DMS 273 (cell line): ENCODE data around the gene GPR62.
A peak's percentile ranks its signal among the peaks of the same experiment; 100 is the strongest.
"Not testable (repeated sequence)": the region's sequence is repeated elsewhere in the genome, so short reads cannot be mapped to it uniquely, and the experiment has no call there.

ENCODE experiments used
- DNase-seq: peaks from one replicate; lab custom pipeline; 2025; ENCODE audit not compliant: unreplicated experiment; lab: John Stamatoyannopoulos, UW

GPR62 gene

DNA sequence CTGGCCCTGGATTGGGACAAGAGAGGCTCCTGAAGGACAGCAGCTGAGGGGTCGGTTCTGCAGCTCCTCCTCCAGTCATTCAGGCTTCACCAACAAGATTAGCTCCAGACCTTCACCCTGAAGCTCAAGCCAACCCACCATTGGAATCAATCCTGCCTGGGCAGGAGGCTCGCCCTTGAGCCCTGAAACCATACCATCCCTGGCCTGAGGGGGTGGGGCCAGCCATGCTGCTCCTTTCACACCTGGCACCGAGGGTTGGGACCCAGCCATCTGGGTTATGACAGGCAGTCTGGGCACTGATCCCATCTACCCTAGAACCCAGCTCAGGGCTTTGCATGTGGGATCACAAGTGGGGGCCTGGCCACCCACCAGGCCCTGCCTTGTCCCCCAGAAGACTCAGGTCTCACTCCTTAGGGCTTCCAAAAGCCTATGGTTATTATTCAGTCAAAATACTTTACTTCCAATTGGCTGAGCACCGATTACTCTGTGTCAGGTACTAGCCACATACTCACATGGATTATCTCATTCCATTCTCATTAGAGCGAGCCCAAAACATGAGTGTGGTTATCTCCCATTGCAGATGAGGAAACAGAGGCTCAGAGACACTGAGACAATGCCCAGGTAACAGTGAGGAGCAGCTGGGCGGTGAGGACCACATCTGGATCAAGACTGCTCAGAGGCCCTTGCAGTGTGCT lies 15.6 kb downstream of the GPR62 start:
- peak; percentile 71 for DNase-seq

DNA sequence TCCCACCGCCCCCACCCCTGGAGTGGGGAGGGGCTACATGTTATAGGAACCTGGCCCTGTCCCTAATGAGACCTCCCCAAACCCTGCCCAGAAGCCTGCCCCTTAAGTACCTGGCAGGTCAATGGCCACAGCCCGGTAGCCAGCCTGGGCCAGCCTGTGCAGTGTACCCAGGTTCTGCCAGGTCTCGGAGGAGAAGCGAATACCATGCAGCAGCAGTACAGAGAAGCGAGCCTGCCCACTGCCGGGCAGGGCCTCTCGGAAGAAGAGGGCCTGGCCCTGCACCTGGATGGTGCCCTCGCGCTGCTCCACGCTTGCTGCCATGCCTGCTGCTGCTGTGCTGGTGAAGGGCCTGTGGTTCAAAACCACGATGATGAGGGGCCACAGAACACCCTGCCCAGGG lies 16.2 kb downstream of the GPR62 start:
- no peak for DNase-seq

DNA sequence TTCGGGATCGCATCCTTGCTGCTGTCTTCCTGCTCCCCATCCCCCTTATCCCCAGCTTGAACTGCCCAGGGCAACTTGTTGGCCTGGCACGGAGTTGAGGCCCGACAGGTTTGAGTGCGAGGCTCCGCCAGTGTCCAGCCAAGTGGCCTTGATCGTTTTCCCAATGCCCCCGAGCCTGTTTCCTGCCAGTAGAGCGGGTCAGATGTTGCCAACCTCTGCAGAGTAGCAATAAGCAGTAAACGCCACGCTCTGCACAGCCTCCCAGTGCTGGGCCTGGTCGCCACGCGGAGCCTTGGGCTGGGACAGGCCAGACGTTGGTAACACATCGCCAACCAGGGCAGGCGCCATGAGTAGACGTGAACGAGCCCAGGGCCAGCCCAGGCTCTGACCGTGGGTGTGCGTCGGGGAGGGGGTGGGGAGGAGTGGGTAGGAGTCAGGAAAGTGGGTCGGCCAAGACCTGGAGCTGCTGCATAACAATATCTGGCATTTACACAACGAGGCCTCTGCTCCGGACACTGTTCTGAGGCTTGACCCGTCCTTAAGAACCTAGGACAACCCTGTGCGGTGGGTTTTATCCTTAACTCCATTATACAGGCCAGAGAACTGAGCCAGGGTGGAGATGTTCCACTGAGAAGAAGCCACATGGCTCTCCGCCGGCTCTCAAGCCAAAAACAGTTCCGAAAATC lies 19.2 kb downstream of the GPR62 start:
- no peak for DNase-seq

DNA sequence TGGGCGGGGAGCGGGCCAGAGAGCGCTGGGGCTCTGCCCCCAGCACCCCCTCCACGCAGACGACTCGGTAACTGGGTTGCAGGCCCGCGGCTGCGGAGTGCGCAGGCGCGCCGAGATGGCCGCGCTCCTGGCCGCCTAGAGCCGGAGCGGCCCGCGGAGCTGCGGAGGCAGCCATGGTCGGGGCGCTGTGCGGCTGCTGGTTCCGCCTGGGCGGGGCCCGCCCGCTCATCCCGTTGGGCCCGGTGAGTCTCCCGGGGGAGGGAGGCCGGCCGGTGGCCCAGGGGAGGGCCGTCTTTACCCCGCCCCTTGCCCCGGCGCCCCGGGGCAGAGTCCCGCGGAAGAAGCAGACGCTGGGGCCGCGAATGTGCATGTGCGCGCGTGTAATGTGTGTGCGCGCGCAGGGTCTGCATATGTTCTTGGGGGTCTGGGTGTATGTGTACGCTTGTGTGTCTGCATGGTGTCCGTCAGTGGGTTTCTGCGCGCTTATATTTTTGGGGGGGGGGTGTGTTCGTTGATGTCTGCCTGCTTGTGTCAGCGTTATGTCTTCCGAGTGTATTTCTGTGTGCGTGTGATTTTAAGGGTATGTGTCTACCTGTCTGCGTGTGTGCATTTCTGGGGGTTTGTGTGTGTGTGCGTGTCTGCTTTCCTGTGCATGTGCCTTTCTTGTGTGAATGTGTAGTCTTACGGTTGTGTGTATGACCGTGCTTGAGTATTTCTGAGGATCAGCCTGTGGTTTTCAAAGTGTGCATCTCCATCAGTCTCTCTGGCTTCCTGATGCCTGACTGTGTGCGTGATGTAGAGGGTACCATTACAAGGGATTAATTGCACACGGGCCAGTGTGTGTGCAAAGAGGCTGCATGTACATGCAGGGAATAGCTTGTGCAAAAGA lies 20.0 kb downstream of the GPR62 start, which contains the start of gene ABHD14A:
TSS of gene ABHD14A (plus strand) at position 102 of the 889 bp plus-strand sequence. CDS start at position 174, 72 bp downstream.
- DNase-seq: peak; percentile 83

DNA sequence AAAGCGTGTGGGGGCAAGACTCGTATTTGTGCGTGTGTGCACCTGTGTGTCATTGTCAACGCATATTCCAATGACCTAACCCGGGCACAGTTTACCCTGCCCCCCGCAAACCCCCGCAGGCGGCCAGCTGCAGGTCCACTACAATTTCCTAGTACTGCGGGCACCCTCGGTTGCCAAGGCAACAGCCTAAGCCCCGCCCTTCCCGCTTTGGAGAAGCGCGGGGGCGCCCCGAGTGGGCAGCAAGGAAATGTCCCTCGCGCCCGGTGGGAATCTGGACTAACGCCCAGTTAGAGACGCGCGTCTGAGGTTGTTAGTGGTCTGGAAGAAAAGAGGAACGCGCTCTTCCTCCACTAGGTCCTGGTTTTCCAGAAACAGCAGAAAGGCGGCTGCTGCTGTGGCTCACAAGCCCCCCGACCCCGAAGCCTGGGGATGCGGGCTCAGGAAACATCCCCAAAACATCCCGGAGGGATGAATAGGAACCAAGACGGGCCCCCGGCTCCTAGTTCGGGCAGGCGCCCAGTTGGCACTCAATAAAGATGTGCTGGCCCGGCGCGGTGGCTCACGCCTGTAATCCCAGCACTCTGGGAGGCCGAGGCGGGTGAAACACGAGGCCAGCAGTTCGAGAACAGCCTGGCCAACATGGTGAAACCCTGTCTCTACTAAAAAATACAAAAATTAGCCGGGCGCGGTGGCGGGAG lies 20.8 kb downstream of the GPR62 start:
- peak; percentile 69 for DNase-seq

DNA sequence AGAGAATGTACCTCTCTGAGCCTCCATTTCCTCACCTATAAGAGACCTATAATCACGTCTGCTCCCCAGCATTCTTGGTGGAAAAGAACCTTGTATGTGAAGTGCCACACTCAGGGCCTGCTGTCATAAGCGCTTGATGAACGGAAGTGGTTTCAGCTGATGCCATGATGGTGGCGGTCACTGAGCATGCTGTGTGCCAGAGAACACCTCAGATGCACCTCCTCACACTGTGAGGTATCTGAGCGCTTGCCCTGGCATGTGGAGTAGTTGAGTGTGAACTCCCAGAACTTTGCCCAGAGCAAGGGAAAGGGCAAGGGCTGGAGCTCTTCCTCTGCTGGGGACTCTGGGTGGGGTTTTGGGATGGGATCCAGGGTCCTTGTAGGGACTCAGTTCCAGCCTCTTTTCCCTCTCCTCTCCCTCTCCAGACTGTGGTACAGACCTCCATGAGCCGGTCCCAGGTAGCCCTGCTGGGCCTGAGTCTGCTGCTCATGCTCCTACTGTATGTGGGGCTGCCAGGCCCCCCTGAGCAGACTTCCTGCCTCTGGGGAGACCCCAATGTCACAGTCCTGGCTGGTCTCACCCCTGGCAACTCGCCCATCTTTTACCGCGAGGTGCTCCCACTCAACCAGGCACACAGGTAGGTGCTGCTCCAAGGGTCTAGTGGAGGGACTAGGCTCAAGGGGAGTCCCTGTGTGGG lies 22.4 kb downstream of the GPR62 start:
- DNase-seq: no peak

DNA sequence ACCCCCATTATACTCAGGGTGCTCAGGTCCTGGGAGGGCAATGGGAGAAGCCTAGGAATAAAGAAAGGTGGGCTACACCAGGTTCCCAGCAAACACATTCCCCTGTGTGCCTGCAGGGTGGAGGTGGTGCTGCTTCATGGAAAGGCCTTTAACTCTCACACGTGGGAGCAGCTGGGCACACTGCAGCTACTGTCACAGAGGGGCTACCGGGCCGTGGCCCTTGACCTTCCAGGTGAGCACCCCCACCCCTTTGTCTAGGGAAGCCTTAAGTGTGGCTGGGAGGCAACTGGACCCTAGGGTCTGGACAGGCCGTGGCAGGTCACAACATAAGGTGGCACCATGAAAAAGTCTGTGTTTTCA lies 22.9 kb downstream of the GPR62 start:
- no peak for DNase-seq

DNA sequence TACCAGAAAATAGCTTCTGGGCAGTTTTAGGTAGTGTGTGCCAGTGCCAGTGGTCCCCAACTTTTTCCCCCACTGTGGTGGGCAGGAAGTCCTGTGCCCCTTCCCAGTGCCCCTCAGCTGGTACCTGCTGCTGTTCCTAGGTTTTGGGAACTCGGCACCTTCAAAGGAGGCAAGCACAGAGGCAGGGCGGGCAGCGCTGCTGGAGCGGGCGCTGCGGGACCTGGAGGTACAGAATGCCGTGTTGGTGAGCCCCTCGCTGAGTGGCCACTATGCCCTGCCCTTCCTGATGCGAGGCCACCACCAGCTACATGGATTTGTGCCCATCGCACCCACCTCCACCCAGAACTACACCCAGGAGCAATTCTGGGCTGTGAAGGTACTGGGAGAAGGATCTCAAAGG lies 25.1 kb downstream of the GPR62 start:
- DNase-seq: no peak

DNA sequence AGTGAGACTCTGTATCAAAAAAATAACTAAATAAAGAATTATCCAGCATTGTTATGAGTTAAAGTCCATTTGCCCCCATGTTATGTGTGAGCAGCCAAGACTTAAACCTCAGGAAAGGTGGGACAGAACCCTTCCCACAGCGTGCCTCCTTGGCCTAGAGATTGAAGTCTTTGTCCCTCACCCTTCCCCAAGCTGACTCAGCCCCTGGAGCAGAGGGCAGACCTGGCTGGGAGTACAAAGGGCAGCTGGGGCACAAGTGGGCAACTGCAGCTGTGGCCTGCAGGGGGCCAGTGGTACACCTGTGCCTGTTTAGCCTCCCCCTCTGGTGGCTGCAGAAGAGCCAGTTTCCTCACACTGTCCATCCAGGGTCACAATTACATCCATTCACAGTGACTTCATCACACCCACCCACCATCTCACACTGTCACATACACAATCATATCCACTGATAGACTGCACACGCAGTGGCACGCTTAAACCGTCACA lies 27.2 kb downstream of the GPR62 start:
- peak; percentile 68 for DNase-seq

DNA sequence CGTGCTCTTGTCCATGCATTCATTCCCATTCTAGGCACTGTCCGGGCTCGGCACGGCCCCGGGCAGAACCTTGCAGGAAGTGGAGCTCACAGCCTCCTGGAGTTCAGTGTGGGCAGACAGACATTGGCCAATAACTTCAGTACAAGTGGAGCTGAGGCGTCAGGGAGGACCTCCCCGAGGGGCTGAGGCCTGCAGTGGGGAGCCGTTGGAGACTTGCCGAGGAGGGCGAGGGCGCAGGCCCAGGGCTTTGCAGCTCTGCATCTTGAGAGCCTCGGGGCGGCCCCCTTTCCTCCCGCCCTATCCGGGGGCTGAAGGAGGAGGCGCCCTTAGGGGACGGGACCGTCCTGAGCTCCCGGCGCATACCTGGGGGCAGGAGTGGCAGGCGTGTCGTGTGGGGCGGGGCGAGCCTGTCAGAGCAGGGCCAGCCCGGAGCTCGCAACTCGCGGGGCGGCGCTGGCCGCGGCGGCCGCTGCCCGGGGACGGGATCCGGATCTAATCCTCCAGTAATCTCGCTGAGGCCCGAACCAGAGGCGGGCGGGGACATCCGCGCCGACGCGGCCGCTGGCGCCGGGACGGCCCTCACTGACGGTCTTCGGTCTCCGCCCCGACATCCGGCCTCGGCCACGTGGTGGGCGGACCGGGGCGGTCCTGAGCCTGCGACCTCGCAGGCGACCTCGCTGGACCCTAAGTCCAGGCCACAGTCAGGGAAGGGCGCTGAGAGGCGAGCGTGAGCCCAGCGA lies 27.8 kb downstream of the GPR62 start, which contains the start of gene ACY1:
TSS of gene ACY1 (plus strand) at position 698 of the 740 bp plus-strand sequence. CDS start 530 bp downstream, outside the sequence.
- peak; percentile 88 for DNase-seq

DNA sequence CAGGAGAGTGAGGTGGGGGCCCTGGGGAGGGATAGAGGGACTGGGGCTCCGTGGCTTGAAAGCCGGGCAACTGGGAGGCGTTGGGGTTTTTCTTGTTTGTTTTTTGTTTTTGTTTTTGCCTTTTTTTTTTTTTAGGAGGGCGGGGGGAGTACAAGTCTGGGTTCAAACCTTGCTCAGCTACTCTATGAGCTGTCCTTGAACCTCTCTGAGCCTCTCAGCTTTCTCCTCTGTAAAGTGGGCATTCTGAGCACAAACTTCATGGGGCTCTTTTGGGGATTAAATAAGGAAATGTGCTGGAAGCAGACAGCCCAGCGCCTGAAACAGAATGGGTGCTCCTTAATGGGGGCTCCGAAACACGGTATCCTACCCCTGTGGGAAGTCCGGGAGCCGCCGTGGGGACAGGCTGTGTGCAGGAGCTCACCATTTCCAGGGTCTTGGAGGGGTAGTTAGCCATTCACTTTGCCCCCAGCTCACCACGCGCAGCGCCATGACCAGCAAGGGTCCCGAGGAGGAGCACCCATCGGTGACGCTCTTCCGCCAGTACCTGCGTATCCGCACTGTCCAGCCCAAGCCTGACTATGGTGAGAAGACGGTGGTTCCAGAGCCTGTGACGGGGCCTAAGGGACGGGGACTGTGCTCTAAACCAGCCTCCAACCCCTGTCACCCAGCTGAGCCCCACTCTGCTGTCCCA lies 28.5 kb downstream of the GPR62 start:
- no peak for DNase-seq

DNA sequence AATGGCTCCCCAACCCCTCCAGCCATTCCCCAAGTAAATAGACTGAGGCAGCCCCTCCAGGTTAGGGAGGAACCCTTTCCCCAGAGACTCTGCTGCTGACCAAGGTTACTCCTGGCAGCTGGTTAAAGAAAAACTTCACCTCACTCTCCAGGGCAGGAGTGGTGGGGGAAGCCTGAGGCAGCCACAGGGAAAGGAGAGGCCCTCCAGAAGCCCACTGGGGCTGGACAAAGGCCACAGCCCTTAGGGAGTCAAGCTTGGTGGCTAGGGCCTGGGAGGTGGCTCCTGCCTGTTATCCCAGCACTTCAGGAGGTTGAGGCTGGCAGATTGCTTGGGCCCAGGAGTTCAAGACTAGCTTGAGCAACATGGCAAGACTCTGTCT lies 29.1 kb downstream of the GPR62 start:
- DNase-seq: no peak

DNA sequence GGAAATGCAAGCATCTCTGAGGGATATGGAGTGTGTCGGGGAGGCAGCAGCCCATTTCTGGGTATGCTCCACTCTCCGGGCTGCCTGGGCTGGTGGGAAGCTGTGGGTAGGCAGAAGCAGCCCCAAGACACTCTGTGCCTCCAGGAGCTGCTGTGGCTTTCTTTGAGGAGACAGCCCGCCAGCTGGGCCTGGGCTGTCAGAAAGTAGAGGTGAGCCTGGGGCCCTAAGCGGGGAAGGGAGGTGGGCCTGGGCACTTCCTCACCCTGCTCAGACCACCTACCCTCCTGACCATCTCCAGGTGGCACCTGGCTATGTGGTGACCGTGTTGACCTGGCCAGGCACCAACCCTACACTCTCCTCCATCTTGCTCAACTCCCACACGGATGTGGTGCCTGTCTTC lies 29.9 kb downstream of the GPR62 start:
- no peak for DNase-seq

DNA sequence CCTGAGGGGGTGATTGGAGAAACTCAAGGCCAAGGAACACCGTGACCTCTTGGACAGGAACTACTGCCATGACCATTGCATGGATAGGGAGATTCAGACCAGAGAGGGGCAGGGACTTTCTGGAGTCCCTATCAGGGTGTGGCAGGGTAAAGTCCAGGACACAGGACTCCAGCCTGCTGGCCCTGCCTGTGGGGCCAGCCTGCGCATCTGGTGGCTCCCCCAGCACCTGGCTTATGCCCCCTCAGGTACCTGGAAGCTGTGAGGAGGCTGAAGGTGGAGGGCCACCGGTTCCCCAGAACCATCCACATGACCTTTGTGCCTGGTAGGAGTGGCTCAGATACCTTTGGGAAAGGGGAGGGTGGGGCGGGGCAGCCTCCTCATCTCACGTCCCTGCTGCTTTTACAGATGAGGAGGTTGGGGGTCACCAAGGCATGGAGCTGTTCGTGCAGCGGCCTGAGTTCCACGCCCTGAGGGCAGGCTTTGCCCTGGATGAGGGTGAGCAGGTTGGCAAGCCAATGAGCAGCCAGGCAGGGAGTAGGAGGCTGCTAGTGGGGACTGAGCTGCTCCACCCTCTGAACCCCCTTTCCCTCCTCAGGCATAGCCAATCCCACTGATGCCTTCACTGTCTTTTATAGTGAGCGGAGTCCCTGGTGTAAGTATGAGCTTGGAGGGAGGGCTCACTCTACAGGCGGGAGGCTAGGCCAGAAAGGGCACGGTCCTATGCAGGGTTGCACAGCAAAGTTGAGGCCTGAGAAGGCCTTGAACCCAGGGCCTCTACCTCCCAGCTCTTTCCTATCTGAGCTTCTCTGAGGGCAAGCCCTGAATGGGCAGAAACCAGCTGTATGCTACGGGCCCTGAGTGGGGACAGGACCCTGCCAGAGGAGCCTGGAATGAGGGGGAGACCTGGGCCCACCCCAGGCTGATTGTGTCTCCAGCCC lies 31.1 kb downstream of the GPR62 start:
- no peak for DNase-seq

DNA sequence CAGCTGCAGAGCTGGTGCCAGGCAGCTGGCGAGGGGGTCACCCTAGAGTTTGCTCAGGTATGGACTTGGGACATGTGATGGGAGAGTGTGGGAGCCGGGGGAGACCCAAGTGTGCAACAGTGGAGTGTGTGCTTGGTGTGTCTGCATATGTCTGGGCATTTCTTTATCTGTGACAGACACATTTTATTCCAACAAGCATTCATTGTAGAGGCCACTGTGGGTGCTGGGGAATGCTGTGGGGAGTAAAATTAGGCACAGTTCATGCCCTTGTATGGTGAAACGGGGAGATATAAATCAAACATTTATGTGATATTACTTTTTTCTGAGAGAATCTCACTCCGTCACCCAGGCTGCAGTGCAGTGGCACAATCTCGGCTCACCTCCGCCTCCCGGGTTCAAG lies 32.4 kb downstream of the GPR62 start:
- no peak for DNase-seq

DNA sequence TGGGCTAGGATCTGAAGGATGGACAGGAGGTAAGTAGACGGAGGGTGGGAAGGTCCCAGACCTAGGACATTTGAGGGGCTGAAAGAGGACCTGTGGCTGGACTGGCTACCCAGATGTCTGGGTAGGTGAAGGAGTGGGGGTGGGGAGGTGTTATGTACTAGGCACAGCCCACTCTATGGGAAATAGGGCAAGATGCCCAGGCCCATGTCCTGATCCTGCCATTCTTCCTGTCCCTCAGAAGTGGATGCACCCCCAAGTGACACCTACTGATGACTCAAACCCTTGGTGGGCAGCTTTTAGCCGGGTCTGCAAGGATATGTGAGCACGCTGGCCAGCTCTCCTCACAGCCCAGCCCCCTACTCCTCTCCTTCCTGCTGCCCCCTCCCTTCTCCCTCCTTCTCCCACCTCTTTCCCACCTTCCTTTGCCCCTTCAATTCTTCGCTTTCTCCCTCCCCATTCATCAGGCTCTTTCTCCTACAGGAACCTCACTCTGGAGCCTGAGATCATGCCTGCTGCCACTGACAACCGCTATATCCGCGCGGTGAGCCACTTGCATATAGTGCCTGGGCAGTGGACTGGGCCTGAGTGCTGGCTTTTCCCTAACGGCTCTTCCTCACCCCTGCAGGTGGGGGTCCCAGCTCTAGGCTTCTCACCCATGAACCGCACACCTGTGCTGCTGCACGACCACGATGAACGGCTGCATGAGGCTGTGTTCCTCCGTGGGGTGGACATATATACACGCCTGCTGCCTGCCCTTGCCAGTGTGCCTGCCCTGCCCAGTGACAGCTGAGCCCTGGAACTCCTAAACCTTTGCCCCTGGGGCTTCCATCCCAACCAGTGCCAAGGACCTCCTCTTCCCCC lies 33.3 kb downstream of the GPR62 start:
- peak; percentile 36 for DNase-seq

DNA sequence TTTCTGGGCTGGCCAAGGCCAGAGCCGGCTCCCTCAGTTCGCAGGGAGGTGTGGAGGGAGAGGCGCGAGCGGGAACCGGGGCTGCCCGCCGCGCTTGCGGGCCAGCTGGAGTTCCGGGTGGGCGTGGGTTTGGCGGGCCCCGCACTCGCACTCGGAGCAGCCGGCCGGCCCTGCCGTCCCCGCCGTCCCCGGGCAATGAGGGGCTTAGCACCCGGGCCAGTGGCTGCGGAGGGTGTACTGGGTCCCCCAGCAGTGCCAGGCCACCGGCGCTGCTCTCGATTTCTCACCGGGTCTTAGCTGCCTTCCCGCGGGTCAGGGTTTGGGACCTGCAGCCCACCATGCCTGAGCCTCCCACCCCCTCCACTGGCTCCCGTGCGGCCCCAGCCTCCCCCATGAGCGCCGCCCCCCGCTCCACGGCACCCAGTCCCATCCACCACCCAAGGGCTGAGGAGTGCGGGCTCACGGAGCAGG lies 35.4 kb downstream of the GPR62 start:
- not testable (repeated sequence) for DNase-seq
